NB4 (cell line): ENCODE results near the gene PTPN6.

Source experiments
- MAX ChIP-seq: IDR thresholded peaks from 2 replicates; pipeline ENCODE4 v1.6.1; 2011; ENCODE audit warnings: low read depth, low read length
- POLR2A ChIP-seq: IDR thresholded peaks from 2 replicates; pipeline ENCODE4 v1.6.1; 2011; ENCODE audit warnings: mild to moderate bottlenecking; ENCODE audit not compliant: insufficient read length; ENCODE audit errors: extremely low read depth
- TF ChIP-seq, protein P1 (sequence below): IDR thresholded peaks from one replicate; pipeline ENCODE4 v1.5.1; 2012; ENCODE audit warnings: low read depth, low read length

DNA sequence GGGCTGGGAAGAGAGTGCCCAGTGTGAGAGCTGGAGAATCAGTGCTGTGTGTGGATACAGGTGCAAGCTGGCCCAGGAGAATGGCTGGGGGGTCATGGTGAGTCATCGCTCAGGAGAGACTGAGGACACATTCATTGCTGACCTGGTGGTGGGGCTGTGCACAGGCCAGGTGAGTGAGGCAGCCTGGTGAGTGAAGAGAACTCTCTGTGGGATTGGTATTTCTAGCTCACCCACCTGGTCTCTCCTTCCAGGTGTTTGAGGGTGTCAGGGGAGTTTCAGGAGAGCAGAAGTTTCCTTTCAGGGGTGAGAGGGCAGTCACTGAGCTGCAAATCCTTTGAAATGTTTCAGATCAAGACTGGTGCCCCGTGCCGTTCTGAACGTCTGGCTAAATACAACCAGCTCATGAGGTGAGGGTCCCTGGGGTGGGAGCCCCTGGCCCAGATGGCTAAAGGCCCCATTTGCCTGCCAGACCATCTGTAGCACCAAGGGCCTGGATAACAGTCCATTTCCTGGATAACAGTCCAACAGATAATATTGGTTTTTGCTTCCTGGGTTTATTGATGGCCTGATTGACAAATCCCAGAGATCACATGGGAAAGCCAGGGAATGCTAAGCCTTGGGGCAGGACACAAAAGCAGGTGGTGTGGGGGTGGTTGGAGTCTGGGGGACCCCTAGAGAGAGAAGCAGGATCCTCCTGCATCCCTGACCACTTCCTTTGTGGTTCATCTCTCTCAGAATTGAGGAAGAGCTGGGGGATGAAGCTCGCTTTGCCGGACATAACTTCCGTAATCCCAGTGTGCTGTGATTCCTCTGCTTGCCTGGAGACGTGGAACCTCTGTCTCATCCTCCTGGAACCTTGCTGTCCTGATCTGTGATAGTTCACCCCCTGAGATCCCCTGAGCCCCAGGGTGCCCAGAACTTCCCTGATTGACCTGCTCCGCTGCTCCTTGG lies 28.9 kb upstream of the PTPN6 start:
- TF ChIP-seq, protein P1, sequence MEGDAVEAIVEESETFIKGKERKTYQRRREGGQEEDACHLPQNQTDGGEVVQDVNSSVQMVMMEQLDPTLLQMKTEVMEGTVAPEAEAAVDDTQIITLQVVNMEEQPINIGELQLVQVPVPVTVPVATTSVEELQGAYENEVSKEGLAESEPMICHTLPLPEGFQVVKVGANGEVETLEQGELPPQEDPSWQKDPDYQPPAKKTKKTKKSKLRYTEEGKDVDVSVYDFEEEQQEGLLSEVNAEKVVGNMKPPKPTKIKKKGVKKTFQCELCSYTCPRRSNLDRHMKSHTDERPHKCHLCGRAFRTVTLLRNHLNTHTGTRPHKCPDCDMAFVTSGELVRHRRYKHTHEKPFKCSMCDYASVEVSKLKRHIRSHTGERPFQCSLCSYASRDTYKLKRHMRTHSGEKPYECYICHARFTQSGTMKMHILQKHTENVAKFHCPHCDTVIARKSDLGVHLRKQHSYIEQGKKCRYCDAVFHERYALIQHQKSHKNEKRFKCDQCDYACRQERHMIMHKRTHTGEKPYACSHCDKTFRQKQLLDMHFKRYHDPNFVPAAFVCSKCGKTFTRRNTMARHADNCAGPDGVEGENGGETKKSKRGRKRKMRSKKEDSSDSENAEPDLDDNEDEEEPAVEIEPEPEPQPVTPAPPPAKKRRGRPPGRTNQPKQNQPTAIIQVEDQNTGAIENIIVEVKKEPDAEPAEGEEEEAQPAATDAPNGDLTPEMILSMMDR: no peak
- TF ChIP-seq POLR2A: no peak
- no peak for TF ChIP-seq MAX
